GM12878 (cell line): Measurements from ENCODE around the gene HDDC3.

Experiments used
- CTCF ChIP-seq, 3 experiments: IDR thresholded peaks in 2 of 3; conservative IDR thresholded peaks in 1 of 3; 2 replicates each; pipeline ENCODE4 v1.5.1; 2011; ENCODE audit warnings: low read depth in 3 of 3, low read length in 3 of 3, mild to moderate bottlenecking in 3 of 3, control low read depth in 2 of 3, moderate library complexity in 2 of 3, inconsistent platforms in 1 of 3, mixed read lengths in 1 of 3; ENCODE audit not compliant: control insufficient read depth in 2 of 3, insufficient read depth in 1 of 3; ENCODE audit errors: extremely low read depth in 1 of 3
- TAF1 ChIP-seq: IDR thresholded peaks from 2 replicates; pipeline ENCODE4 v1.6.1; 2011; ENCODE audit warnings: mild to moderate bottlenecking, low read depth, low read length, borderline replicate concordance

- TF ChIP-seq CTCF (IDR thresholded peaks at IDR 0.05 in 2 of 3, conservative IDR thresholded peaks at IDR 0.05 in 1 of 3; ENCODE audit: control insufficient read depth in 2 of 3, extremely low read depth in 1 of 3, insufficient read depth in 1 of 3, low read depth in 3 of 3, low read length in 3 of 3) (no peak), TAF1 (no peak)
Observed at GRCh38 chr15:90881181-90881977, 51.0 kb downstream of the HDDC3 start.
